Natural killer cell treated with Interleukin-12 subunit alpha and Interleukin-12 subunit beta and Interleukin-15 and Interleukin-18, amount 100 ng/mL, for 72 hours (primary cell): Measurements from ENCODE around the gene LYZL6. TPM values are rescaled to one million over a fixed set of nuclear protein-coding genes. Genes with fewer than 3 reads are reported as not detected.
A peak's percentile ranks its signal among the peaks of the same experiment; 100 is the strongest.
"Not testable (repeated sequence)": the region's sequence is repeated elsewhere in the genome, so short reads cannot be mapped to it uniquely, and the experiment has no call there.

Experiments
- ATAC-seq, 2 donors: fragments of 150-1000 bp; cut with Tn5 transposase in 1 of 2; sonication (Bioruptor Pico), chemical (Tn5 transposase) in 1 of 2; 2 replicates each; pipeline ENCODE4 v1.10.0; 2021
- DNase-seq: peaks from one replicate; pipeline ENCODE4 v3.0.0; 2022; ENCODE audit warnings: low spot score
- H3K27ac Mint-ChIP-seq, 2 donors: 1 replicate in 1 of 2; 2 replicates in 1 of 2; pipeline ENCODE4 v1.8.0; 2022; ENCODE audit warnings: mixed read lengths in 2 of 2, mild to moderate bottlenecking in 1 of 2, moderate library complexity in 1 of 2
- H3K27me3 Mint-ChIP-seq, 2 donors: 1 replicate in 1 of 2; 2 replicates in 1 of 2; pipeline ENCODE4 v1.8.0; 2022; ENCODE audit warnings: mixed read lengths in 2 of 2
- H3K36me3 Mint-ChIP-seq: one replicate; pipeline ENCODE4 v1.8.0; 2022; ENCODE audit warnings: mixed read lengths
- H3K4me1 Mint-ChIP-seq, 2 donors: 1 replicate in 1 of 2; 2 replicates in 1 of 2; pipeline ENCODE4 v1.8.0; 2022; ENCODE audit warnings: low read depth in 2 of 2, mixed read lengths in 2 of 2, mild to moderate bottlenecking in 1 of 2
- H3K4me3 Mint-ChIP-seq: one replicate; pipeline ENCODE4 v1.8.0; 2022; ENCODE audit warnings: mixed read lengths
- H3K9me3 Mint-ChIP-seq: 2 replicates; pipeline ENCODE4 v1.8.0; 2022; ENCODE audit warnings: mixed read lengths
- total RNA-seq, 2 donors: library from RNA; stranded (reverse); gene quantifications; one replicate each; pipeline ENCODE4 v1.2.3, GENCODE V29; 2022

Gene LYZL6
- total RNA-seq, 2 donors from 2014 or later: not detected

- no peak for DNase-seq
- no peak overlapping the region for H3K27ac Mint-ChIP-seq
- H3K4me1 Mint-ChIP-seq: peaks cover 51 to 70% of the 10 kb centered on the region in 2 donors
- H3K27me3 Mint-ChIP-seq: no peaks in the 10 kb centered on the region
- H3K9me3 Mint-ChIP-seq: no peaks in the 10 kb centered on the region
- no peak overlapping the region for H3K4me3 Mint-ChIP-seq
- no peak for ATAC-seq
- H3K36me3 Mint-ChIP-seq: peaks cover 5% of the 10 kb centered on the region
These were observed 31.1 kb downstream of the LYZL6 start for GRCh38 chr17:35912339-35912912.

DNA sequence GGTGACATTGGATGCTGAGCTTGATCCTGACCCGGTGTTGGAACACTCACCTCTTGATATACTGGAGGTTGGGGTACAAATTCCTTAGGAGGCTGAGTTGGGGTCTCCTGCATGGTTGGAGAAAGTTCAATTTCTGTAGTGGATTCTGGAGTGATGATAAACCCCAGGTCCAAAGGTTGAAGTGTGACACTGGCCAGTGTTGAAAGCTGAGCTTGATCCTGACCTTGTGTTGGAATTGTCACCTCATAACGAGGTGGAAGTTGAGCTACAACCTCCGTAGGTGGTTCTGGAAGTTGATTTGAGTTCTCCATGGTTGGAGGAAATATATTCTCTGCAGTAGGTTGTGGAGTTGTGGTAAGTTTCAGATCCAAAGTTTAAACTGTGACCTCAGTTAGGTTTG, 34.1 kb downstream of the LYZL6 start:
- Mint-ChIP-seq H3K9me3 (no peaks in the 10 kb centered on the region), H3K27me3 (no peaks in the 10 kb centered on the region), H3K36me3 (peaks cover 5% of the 10 kb centered on the region), H3K4me3 (no peak overlapping the region), H3K27ac (no peak overlapping the region), H3K4me1 (peaks cover 39 to 62% of the 10 kb centered on the region in 2 donors)
- DNase-seq (no peak), ATAC-seq (no peak)

- peaks cover 28 to 51% of the 10 kb centered on the region in 2 donors for H3K4me1 Mint-ChIP-seq
- peaks cover 5% of the 10 kb centered on the region for H3K36me3 Mint-ChIP-seq
- peak overlapping the region in 1 of 2 donors; percentile 7 for H3K27ac Mint-ChIP-seq
- no peak overlapping the region for H3K4me3 Mint-ChIP-seq
- H3K9me3 Mint-ChIP-seq: no peaks in the 10 kb centered on the region
- H3K27me3 Mint-ChIP-seq: no peaks in the 10 kb centered on the region
- ATAC-seq (no peak), DNase-seq (no peak)
These were observed 35.8 kb downstream of the LYZL6 start for GRCh38 chr17:35907691-35908090.

- H3K4me3 Mint-ChIP-seq: no peak overlapping the region
- H3K36me3 Mint-ChIP-seq: peaks cover 3% of the 10 kb centered on the region
- peak overlapping the region in 1 of 2 donors; percentile 7 for H3K27ac Mint-ChIP-seq
- peaks cover 26 to 51% of the 10 kb centered on the region in 2 donors for H3K4me1 Mint-ChIP-seq
- no peaks in the 10 kb centered on the region for H3K27me3 Mint-ChIP-seq
- DNase-seq: no peak
- ATAC-seq: no peak
- no peaks in the 10 kb centered on the region for H3K9me3 Mint-ChIP-seq
These were observed 36.4 kb downstream of the LYZL6 start for GRCh38 chr17:35906926-35907637.

GRCh38 chr17:35906191-35906925, 37.2 kb downstream of the LYZL6 start:
- Mint-ChIP-seq H3K4me3 (no peak overlapping the region), H3K36me3 (no peaks in the 10 kb centered on the region), H3K4me1 (peaks cover 24 to 54% of the 10 kb centered on the region in 2 donors), H3K9me3 (no peaks in the 10 kb centered on the region), H3K27me3 (no peaks in the 10 kb centered on the region), H3K27ac (peak overlapping the region in 1 of 2 donors; percentile 62)
- ATAC-seq: no peak
- no peak for DNase-seq

- no peak for DNase-seq
- Mint-ChIP-seq H3K4me3 (no peak overlapping the region), H3K9me3 (no peaks in the 10 kb centered on the region), H3K4me1 (peaks cover 47 to 63% of the 10 kb centered on the region in 2 donors), H3K27ac (peak overlapping the region in 1 of 2 donors; percentile 79), H3K27me3 (no peaks in the 10 kb centered on the region), H3K36me3 (no peaks in the 10 kb centered on the region)
- ATAC-seq: no peak
These were observed 40.1 kb downstream of the LYZL6 start for GRCh38 chr17:35903451-35903850.

- H3K4me3 Mint-ChIP-seq: peak overlapping the region; percentile 60
- peak overlapping the region; percentile 89 for H3K27ac Mint-ChIP-seq
- H3K4me1 Mint-ChIP-seq: peaks cover 48 to 61% of the 10 kb centered on the region in 2 donors
- no peaks in the 10 kb centered on the region for H3K36me3 Mint-ChIP-seq
- DNase-seq (no peak), ATAC-seq (no peak)
- H3K9me3 Mint-ChIP-seq: no peaks in the 10 kb centered on the region
- no peaks in the 10 kb centered on the region for H3K27me3 Mint-ChIP-seq
These were observed 41.8 kb downstream of the LYZL6 start for GRCh38 chr17:35901631-35902175.

DNA sequence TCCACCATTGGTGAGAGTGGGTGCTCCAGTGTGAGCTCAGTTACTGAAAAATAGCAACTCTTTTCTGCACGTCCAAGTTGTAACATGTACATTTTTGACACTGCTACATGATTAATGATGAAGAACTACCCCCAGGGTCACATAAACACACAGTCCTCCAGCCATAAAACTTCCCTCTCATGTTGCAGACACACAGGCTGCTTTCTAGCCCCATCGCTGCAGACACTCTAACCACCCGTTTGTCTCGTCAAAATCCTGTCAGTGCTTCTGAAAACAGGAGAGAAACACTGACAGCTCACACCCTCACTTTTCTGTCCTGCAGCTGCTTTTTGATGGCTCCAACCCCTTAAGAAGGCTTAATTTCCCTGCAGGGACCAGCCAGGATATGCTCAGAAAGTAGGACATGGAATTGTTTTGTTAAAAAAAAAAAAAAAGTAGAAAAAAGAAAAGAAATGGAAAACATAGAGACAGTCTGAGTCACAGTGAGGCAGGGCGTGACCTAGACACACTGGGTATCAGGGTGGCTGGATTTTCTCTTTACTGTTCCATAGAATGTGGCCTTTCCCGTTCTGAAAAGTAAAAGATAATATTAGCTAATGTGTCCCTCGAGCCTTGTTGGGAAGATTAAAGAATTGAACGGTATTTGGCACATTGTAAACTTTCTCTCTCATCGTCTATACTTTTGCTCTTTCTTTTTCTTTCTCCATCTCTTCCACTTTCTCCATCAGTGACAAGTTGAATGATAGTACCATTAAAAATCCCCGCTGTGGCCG, 42.6 kb downstream of the LYZL6 start:
- no peaks in the 10 kb centered on the region for H3K9me3 Mint-ChIP-seq
- peak overlapping the region; percentile 89 for H3K27ac Mint-ChIP-seq
- no peaks in the 10 kb centered on the region for H3K27me3 Mint-ChIP-seq
- H3K36me3 Mint-ChIP-seq: no peaks in the 10 kb centered on the region
- peaks cover 55 to 62% of the 10 kb centered on the region in 2 donors for H3K4me1 Mint-ChIP-seq
- DNase-seq (no peak), ATAC-seq (no peak)
- peak overlapping the region; percentile 60 for H3K4me3 Mint-ChIP-seq

DNA sequence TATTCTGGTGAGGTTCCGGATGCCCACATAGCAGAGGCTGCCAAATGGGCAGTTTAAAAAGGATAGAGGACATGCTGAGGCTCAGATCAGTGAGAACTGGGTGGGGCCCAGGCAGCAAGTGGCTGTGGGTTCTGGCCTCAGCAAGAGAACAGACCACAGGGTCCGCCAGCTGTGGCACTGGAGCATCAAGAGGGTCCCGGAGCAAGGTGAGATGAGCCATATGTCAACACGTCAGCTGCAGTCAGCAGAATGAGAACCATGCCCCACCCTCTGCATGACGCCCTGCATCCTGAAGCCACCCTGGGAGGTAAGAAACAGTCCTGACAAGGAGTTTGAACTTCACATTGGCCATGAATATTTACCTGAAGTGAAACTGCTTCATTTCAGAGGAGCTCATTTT, 43.2 kb downstream of the LYZL6 start:
- Mint-ChIP-seq H3K9me3 (no peaks in the 10 kb centered on the region), H3K36me3 (no peaks in the 10 kb centered on the region), H3K4me1 (peaks cover 61 to 67% of the 10 kb centered on the region in 2 donors), H3K4me3 (peak overlapping the region; percentile 60), H3K27me3 (no peaks in the 10 kb centered on the region), H3K27ac (peak overlapping the region; percentile 89)
- DNase-seq: no peak
- no peak for ATAC-seq

- Mint-ChIP-seq H3K36me3 (no peaks in the 10 kb centered on the region), H3K4me3 (peak overlapping the region; percentile 60), H3K27me3 (no peaks in the 10 kb centered on the region), H3K27ac (peak overlapping the region; percentile 89), H3K4me1 (peaks cover 72 to 78% of the 10 kb centered on the region in 2 donors), H3K9me3 (no peaks in the 10 kb centered on the region)
- DNase-seq (no peak), ATAC-seq (peak; percentile 41 to 67)
These were observed 45.0 kb downstream of the LYZL6 start for GRCh38 chr17:35898283-35899070.

DNA sequence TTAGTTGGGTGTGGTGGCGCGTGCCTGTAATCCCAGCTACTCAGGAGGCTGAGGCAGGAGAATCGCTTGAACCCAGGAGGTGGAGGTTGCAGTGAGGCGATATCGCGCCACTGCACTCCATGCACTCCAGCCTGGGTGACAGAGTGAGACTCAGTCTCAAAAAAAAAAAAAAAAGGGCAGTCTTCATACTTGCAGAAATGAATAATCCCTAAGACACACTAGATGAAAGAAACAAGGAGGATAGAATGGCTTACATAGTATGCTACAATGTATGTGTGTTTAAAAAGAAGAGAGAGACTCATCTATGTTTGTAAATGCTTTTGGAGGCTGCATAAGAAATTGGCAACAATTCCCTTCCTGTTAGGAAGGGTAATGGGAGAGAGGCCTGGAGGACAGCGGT, 45.7 kb downstream of the LYZL6 start:
- ATAC-seq, DNase-seq, H3K27me3 Mint-ChIP-seq, H3K36me3 Mint-ChIP-seq, H3K9me3 Mint-ChIP-seq: not testable (repeated sequence)
- Mint-ChIP-seq H3K27ac (peak overlapping the region; percentile 89), H3K4me3 (peak overlapping the region; percentile 60), H3K4me1 (peaks cover 75 to 79% of the 10 kb centered on the region in 2 donors)

DNA sequence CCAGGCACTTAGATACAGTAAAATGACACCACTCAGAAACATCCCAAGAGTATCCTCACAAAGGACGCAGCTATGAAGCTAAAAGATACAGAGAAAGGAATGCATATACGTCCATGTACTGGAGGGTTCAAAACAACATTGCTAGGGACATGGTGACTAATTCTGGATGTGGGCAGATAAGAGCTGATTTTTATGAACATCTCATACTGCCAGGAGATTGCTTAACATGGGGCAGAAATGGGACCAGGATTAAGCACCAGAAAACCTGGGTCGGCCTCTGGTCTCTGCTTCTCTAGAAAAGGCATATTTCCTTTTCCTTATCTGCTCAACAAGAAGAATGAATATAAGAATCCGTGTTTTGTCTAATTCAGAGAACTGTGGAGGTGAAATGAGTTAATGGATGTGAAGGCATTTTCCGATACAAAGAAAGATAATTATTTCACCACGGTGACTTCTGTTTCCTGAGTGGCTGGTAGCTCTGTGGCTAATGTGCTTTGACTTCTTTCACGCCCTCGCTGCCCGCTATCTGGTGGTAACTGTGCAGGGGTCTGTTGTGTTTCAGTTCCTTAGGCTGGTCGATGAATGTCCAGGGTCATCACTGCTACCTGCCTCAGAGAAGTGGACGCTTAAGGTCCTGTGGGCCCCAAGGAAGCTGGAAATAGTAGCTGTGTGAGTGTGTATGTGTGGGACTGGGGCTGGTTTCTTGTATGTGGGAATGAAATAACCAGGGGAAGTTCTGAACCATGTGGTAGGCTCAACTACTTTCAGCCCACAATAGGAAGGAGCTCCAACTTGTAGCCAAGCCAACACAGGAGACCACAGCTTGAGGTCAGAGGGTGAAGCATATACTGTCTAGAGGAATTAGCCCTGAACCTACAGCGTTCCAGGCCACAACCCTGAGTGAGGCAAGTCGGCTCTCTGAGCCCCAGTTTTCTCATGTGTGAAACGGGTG, 47.6 kb downstream of the LYZL6 start:
- Mint-ChIP-seq H3K27me3 (no peaks in the 10 kb centered on the region), H3K4me3 (peak overlapping the region; percentile 78), H3K9me3 (peaks cover 4% of the 10 kb centered on the region), H3K4me1 (peaks cover 77 to 81% of the 10 kb centered on the region in 2 donors), H3K36me3 (no peaks in the 10 kb centered on the region), H3K27ac (peak overlapping the region; percentile 88 to 96)
- ATAC-seq (peak; percentile 87 to 90), DNase-seq (peak; percentile 86)
